Vagina (tissue), 2 donors: ENCODE measurements around the gene SLC12A3. TPM values are rescaled to one million over a fixed set of nuclear protein-coding genes. Genes with fewer than 3 reads are reported as not detected.
"Not testable (repeated sequence)": the region's sequence is repeated elsewhere in the genome, so short reads cannot be mapped to it uniquely, and the experiment has no call there.

Experiments
- DNase-seq, 2 donors: peaks; one replicate each; pipeline ENCODE4 v3.0.0-alpha.2; 2017; ENCODE audit errors: extremely low spot score in 2 of 2
- H3K27ac ChIP-seq: fragments of 200-600 bp; sonication (generic); one replicate; pipeline ENCODE4 v1.5.1; 2019
- H3K27me3 ChIP-seq: fragments of 200-600 bp; sonication (generic); one replicate; pipeline ENCODE4 v1.5.1; 2019
- H3K36me3 ChIP-seq, 2 donors: fragments of 200-600 bp; sonication (generic); one replicate each; pipeline ENCODE4 v1.5.1; 2017 to 2019
- H3K4me1 ChIP-seq: fragments of 200-600 bp; sonication (generic); one replicate; pipeline ENCODE4 v1.5.1; 2019
- H3K4me3 ChIP-seq, 2 donors: fragments of 200-600 bp; sonication (generic); 1 replicate in 1 of 2; 2 replicates in 1 of 2; pipeline ENCODE4 v1.5.1; 2016 to 2019
- H3K9me3 ChIP-seq: fragments of 200-600 bp; sonication (generic); one replicate; pipeline ENCODE4 v1.5.1; 2019
- POLR2A ChIP-seq, 2 donors: fragments of 450-650 bp; IDR thresholded peaks; one replicate each; pipeline ENCODE4 v1.6.1; 2017; ENCODE audit warnings: antibody characterized with exemption in 2 of 2, mild to moderate bottlenecking in 2 of 2, moderate library complexity in 2 of 2
- POLR2AphosphoS5 ChIP-seq, 2 donors: sonication (generic); formaldehyde crosslinking; IDR thresholded peaks; one replicate each; pipeline ENCODE4 v1.9.0; 2017; ENCODE audit warnings: antibody characterized with exemption in 2 of 2, mild to moderate bottlenecking in 2 of 2, low read depth in 1 of 2; ENCODE audit not compliant: insufficient read depth in 1 of 2
- intact Hi-C: fragments of 100-400 bp; cut with DNase I; formaldehyde crosslinking; loops from one replicate; pipeline ENCODE4 v1.15.1; 2023
- total RNA-seq: library from RNA; depleted of rRNA; stranded (reverse); fragments of >200 nt; gene quantifications from one replicate; pipeline ENCODE4 v1.2.3, GENCODE V29; 2016
- TF ChIP-seq, protein P1 (sequence below), 3 experiments: fragments of 450-650 bp in 2 of 3; fragments of 200-600 bp in 1 of 3; sonication (generic) in 1 of 3; IDR thresholded peaks; one replicate each; pipeline ENCODE4 v1.5.1; 2017 to 2019; ENCODE audit warnings: antibody characterized with exemption in 3 of 3, mild to moderate bottlenecking in 2 of 3, moderate library complexity in 2 of 3

Gene SLC12A3
- total RNA-seq, 1 donor from 2014 or later: not detected

DNA sequence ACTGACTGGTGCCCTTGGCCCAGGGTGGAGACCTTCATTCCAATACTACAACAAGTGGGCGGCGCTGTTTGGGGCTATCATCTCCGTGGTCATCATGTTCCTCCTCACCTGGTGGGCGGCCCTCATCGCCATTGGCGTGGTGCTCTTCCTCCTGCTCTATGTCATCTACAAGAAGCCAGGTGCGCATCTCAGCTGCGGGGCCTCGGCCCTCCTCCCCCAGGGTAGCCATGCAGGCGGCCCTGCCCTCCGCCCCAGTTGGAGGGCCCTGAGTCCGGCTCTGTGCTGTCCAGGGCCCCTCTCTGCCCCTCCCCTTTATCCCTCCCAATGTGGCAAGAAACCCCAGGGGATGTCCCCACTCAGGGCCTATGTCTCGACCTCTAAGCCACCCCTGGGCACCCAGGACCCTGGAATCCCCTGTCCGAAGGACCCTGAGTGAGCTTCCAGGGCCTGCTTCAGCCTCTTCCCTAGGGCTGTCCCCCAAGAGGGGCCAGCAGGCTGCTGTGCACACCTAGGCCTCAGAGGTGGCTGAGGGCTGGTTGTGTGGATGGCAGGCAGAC, 19.1 kb downstream of the SLC12A3 start:
- Histone ChIP-seq H3K4me3 (no peak overlapping the region), H3K27me3 (no peaks in the 10 kb centered on the region), H3K4me1 (no peaks in the 10 kb centered on the region), H3K36me3 (no peaks in the 10 kb centered on the region), H3K27ac (no peak overlapping the region), H3K9me3 (no peaks in the 10 kb centered on the region)
- no peak for DNase-seq
- intact Hi-C loops: no loop called here
- TF ChIP-seq POLR2A (IDR thresholded peaks at IDR 0.05) (no peak), POLR2AphosphoS5 (IDR thresholded peaks at IDR 0.05; ENCODE audit: insufficient read depth in 1 of 2, low read depth in 1 of 2) (no peak)
- TF ChIP-seq, protein P1, sequence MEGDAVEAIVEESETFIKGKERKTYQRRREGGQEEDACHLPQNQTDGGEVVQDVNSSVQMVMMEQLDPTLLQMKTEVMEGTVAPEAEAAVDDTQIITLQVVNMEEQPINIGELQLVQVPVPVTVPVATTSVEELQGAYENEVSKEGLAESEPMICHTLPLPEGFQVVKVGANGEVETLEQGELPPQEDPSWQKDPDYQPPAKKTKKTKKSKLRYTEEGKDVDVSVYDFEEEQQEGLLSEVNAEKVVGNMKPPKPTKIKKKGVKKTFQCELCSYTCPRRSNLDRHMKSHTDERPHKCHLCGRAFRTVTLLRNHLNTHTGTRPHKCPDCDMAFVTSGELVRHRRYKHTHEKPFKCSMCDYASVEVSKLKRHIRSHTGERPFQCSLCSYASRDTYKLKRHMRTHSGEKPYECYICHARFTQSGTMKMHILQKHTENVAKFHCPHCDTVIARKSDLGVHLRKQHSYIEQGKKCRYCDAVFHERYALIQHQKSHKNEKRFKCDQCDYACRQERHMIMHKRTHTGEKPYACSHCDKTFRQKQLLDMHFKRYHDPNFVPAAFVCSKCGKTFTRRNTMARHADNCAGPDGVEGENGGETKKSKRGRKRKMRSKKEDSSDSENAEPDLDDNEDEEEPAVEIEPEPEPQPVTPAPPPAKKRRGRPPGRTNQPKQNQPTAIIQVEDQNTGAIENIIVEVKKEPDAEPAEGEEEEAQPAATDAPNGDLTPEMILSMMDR (IDR thresholded peaks at IDR 0.05): no peak

DNA sequence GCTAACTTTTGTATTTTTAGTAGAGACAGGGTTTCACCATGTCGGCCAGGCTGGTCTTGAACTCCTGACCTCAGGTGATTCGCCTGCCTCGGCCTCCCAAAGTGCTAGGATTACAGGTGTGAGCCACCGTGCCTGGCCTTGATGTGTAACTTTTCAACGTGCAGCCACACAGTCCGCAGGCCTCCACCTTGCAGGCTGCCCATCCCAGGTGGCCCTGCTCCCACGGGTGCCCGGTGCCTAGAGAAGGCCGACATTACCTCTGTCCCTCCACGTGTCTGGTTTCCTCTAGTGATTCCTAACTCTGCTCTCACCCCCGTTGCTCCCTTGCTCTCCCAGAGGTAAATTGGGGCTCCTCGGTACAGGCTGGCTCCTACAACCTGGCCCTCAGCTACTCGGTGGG, 19.9 kb downstream of the SLC12A3 start:
- not testable (repeated sequence) for H3K4me1 ChIP-seq

DNA sequence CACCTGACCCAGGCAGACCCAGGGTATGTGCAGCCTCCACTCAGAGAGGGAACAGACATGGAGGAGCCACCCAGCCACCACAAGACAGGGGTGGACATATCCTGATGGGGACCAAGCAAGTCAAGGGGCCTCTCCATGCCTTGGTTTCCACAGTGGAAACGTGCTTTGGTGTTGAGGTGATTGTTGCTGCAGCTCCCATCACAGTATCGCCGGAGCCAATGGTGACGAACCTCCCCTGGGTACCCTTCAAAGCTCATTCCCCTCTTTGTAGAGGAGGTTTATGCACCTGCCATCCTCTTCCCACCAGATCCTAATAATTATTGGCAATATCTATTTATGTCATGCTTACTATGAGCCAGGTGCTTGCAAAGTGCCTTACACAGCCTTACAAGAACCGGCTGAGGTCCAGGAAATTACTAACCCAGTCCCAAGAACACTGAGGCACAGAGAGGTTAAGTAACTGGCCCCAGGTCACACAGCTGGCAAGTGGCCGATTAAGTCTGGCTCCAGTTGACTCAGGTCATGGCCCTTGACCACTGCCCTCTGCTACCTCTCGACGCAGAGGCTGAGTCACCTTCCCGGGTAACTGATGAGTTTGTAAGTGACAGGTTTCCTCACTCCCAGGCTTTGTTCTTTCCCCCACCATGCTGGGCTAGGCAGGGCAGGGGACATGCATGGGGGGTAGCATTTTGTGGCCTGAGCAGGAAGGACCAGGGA, 20.6 kb downstream of the SLC12A3 start:
- Histone ChIP-seq H3K36me3 (no peaks in the 10 kb centered on the region), H3K27ac (no peak overlapping the region), H3K4me1 (no peaks in the 10 kb centered on the region), H3K9me3 (no peaks in the 10 kb centered on the region), H3K4me3 (no peak overlapping the region), H3K27me3 (no peaks in the 10 kb centered on the region)
- no peak for DNase-seq
- TF ChIP-seq POLR2A (IDR thresholded peaks at IDR 0.05): no peak
- TF ChIP-seq POLR2AphosphoS5 (IDR thresholded peaks at IDR 0.05; ENCODE audit: insufficient read depth in 1 of 2, low read depth in 1 of 2): no peak
- TF ChIP-seq, protein P1 (IDR thresholded peaks at IDR 0.05): no peak
- intact Hi-C loops: no loop called here

More for the DNA sequence above, 19.9 kb downstream of the SLC12A3 start:
- DNase-seq, H3K27ac ChIP-seq, intact Hi-C loops, H3K9me3 ChIP-seq, H3K36me3 ChIP-seq, H3K4me3 ChIP-seq, H3K27me3 ChIP-seq: not testable (repeated sequence)

DNA sequence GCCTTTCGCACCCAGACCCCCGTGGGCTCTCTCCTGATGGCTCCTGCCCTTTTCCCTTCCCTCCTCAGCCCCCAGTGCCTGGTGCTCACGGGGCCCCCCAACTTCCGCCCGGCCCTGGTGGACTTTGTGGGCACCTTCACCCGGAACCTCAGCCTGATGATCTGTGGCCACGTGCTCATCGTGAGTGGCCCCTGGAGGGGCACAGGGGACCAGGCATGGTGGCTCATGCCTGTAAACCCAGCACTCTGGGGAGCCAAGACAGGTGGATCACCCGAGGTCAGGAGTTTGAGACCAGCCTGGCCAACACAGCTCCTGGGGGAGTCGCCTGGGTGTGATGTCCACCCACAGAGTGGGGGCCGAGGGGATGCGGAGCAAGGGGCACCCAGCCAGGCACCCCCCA, 21.3 kb downstream of the SLC12A3 start:
- Histone ChIP-seq H3K27ac (no peak overlapping the region), H3K27me3 (no peaks in the 10 kb centered on the region), H3K4me1 (no peaks in the 10 kb centered on the region), H3K4me3 (no peak overlapping the region), H3K9me3 (no peaks in the 10 kb centered on the region), H3K36me3 (no peaks in the 10 kb centered on the region)
- no peak for DNase-seq
- intact Hi-C loops: no loop called here
- TF ChIP-seq, protein P1 (IDR thresholded peaks at IDR 0.05): no peak
- no peak for TF ChIP-seq POLR2AphosphoS5 (IDR thresholded peaks at IDR 0.05; ENCODE audit: insufficient read depth in 1 of 2, low read depth in 1 of 2)
- no peak for TF ChIP-seq POLR2A (IDR thresholded peaks at IDR 0.05)

- DNase-seq: no peak
- no peaks in the 10 kb centered on the region for H3K4me1 ChIP-seq
- H3K27ac ChIP-seq: no peak overlapping the region
- no peaks in the 10 kb centered on the region for H3K36me3 ChIP-seq
- H3K4me3 ChIP-seq: no peak overlapping the region
- no peaks in the 10 kb centered on the region for H3K9me3 ChIP-seq
- H3K27me3 ChIP-seq: no peaks in the 10 kb centered on the region
- intact Hi-C loops: no loop called here
- no peak for TF ChIP-seq POLR2A (IDR thresholded peaks at IDR 0.05)
- TF ChIP-seq, protein P1 (IDR thresholded peaks at IDR 0.05): no peak
- TF ChIP-seq POLR2AphosphoS5 (IDR thresholded peaks at IDR 0.05; ENCODE audit: insufficient read depth in 1 of 2, low read depth in 1 of 2): no peak
These were observed 21.8 kb downstream of the SLC12A3 start for GRCh38 chr16:56886826-56887225.
